ENCODE data around the gene XPC. TPM values are rescaled to one million over a fixed set of nuclear protein-coding genes. Genes with fewer than 3 reads are reported as not detected.

The XPC gene
- total and polyA plus RNA-seq, 2 of the 8 experiments (the other 6 are each of a cell fraction or from before 2014, with no cell fraction given) = 8.8 to 27.3 TPM

GRCh38 chr3:14135581-14135980 lies 42.8 kb downstream of the XPC start:
- WGBS, 2 experiments (ENCODE audit: extremely low coverage in 1 of 2, insufficient coverage in 1 of 2, insufficient read length in 1 of 2, insufficient replicate concordance in 2 of 2, low coverage in 1 of 2, low lambda C conversion rate in 2 of 2, missing lambda C conversion rate in 1 of 2) = 93% methylated on average over 11 of the region's 11 CpGs; no CpG with 5 or more reads in 1 of the 2 experiments
- Histone ChIP-seq H3K4me2 (ENCODE audit: insufficient read depth in 1 of 2, low read depth in 2 of 2, low read length in 2 of 2) (no peak overlapping the region), H3K36me3 (ENCODE audit: control insufficient read depth in 2 of 4, insufficient read depth in 4 of 4, low read length in 3 of 4) (peaks cover 8 to 33% (median 21%) of the 10 kb centered on the region in 4 experiments)

More at GRCh38 chr3:14135581-14135980, 42.8 kb downstream of the XPC start:
- Histone ChIP-seq H3K4me1 (replicated peaks in 1 of 4; ENCODE audit: control insufficient read depth in 3 of 4, insufficient read depth in 4 of 4, low read length in 3 of 4) (no peaks in the 10 kb centered on the region), H2BK5ac (ENCODE audit: low read depth, low read length) (no peak overlapping the region), H3K79me1 (ENCODE audit: low read depth, low read length) (no peaks in the 10 kb centered on the region), H3K14ac (ENCODE audit: insufficient read length) (no peak overlapping the region), H3K18ac (ENCODE audit: extremely low read depth, low read length) (no peak overlapping the region), H3K9ac (replicated peaks in 1 of 4; ENCODE audit: extremely low read depth in 1 of 4, low read depth in 3 of 4, low read length in 3 of 4) (no peak overlapping the region), H2BK15ac (ENCODE audit: low read length) (no peak overlapping the region), H3K23ac (ENCODE audit: insufficient read length) (no peak overlapping the region), H3K4ac (replicated peaks; ENCODE audit: insufficient read length, low read depth, low read length) (no peak overlapping the region), H3K27ac (ENCODE audit: low read depth, low read length) (no peak overlapping the region), H3K27me3 (replicated peaks in 1 of 4; ENCODE audit: control insufficient read depth in 3 of 4, extremely low read depth in 1 of 4, insufficient read depth in 3 of 4, low read length in 3 of 4) (no peaks in the 10 kb centered on the region), H3K23me2 (ENCODE audit: low read depth, low read length) (no peaks in the 10 kb centered on the region), H3K56ac (replicated peaks; ENCODE audit: insufficient read length, low read depth, low read length) (no peak overlapping the region), H3K9me3 (ENCODE audit: insufficient read depth in 2 of 2, low read depth in 1 of 2, low read length in 1 of 2) (no peaks in the 10 kb centered on the region), H3K79me2 (ENCODE audit: control insufficient read depth in 1 of 2, insufficient read depth in 2 of 2, low read length in 2 of 2) (no peaks in the 10 kb centered on the region), H4K91ac (replicated peaks; ENCODE audit: insufficient read length, low read length) (no peak overlapping the region), H3K4me3 (ENCODE audit: extremely low read depth in 1 of 4, insufficient read depth in 2 of 4, low read depth in 3 of 4, low read length in 4 of 4) (no peak overlapping the region), H2AK5ac (ENCODE audit: low read depth, low read length) (no peak overlapping the region), H2BK20ac (ENCODE audit: low read length) (no peak overlapping the region), H4K5ac (ENCODE audit: insufficient read length, low read depth, low read length) (no peak overlapping the region), H2AFZ (ENCODE audit: low read length) (no peak overlapping the region), H4K20me1 (replicated peaks in 1 of 2; ENCODE audit: control insufficient read depth in 1 of 2, insufficient read depth in 2 of 2, low read length in 2 of 2) (peaks cover 0 to 12% of the 10 kb centered on the region in 2 experiments), H2BK12ac (ENCODE audit: low read depth, low read length) (no peak overlapping the region), H2BK120ac (replicated peaks; ENCODE audit: low read depth, low read length) (no peak overlapping the region), H4K8ac (ENCODE audit: extremely low read depth, insufficient read depth, low read length) (no peak overlapping the region)
- FAIRE-seq = no peak
- DNase-seq (ENCODE audit: low read depth in 1 of 2, low spot score in 2 of 2) = no peak
- POLR2A ChIA-PET (ENCODE audit: partially characterized antibody) = interaction anchor here (0.9 to 1.6 kb wide), 3 partner anchors 10 to 17 kb away, joined by 3 to 6 read pairs (median 4); partner anchors contain the start of genes CHCHD4 and TMEM43
- CTCF ChIA-PET (ENCODE audit: partially characterized antibody) = interaction anchor here (0.8 to 1.9 kb wide), 6 partner anchors 11 to 248 kb away, joined by 3 to 14 read pairs (median 4); partner anchors contain the start of genes CHCHD4 and TMEM43
- TF ChIP-seq NRF1 (IDR thresholded peaks at IDR 0.05; ENCODE audit: low read depth, low read length) = no peak
- TF ChIP-seq SUZ12 (IDR thresholded peaks at IDR 0.05; ENCODE audit: low read length) = no peak
- no peak for TF ChIP-seq HDAC6 (IDR thresholded peaks at IDR 0.05; ENCODE audit: low read depth, low read length)
- no peak for TF ChIP-seq KDM4A (IDR thresholded peaks at IDR 0.05; ENCODE audit: low read depth, low read length, severe bottlenecking)
- no peak for TF ChIP-seq CBX5 (IDR thresholded peaks at IDR 0.05; ENCODE audit: low read depth, low read length)
- TF ChIP-seq USF2 (IDR thresholded peaks at IDR 0.05; ENCODE audit: low read length) = no peak
- TF ChIP-seq JUN (IDR thresholded peaks at IDR 0.05; ENCODE audit: low read depth, low read length) = no peak
- no peak for TF ChIP-seq BACH1 (IDR thresholded peaks at IDR 0.05; ENCODE audit: low read length)
- TF ChIP-seq TAF7 (optimal IDR thresholded peaks at IDR 0.05; ENCODE audit: borderline replicate concordance, low read depth, low read length) = no peak
- TF ChIP-seq RBBP5 (IDR thresholded peaks at IDR 0.05; ENCODE audit: borderline replicate concordance, low read depth, low read length) = no peak
- TF ChIP-seq MAFK (IDR thresholded peaks at IDR 0.05; ENCODE audit: low read depth, low read length) = no peak
- TF ChIP-seq KDM5A (IDR thresholded peaks at IDR 0.05; ENCODE audit: low read length) = no peak
- no peak for TF ChIP-seq ATF3 (IDR thresholded peaks at IDR 0.05; ENCODE audit: insufficient read depth, low read depth, low read length)

Data from H1 (cell line).